Spleen (tissue), 11 donors: Measurements from ENCODE around the gene SETD3. TPM values are rescaled to one million over a fixed set of nuclear protein-coding genes. Genes with fewer than 3 reads are reported as not detected.

Experiments used
- DNase-seq: peaks from one replicate; pipeline ENCODE4 v3.0.0-alpha.2; 2020
- H3K27ac ChIP-seq, 8 donors: fragments of 200-600 bp; sonication (generic) in 7 of 8; 1 replicate in 4 of 8; 2 replicates in 4 of 8; pipeline versions ENCODE4 v1.5.0 to v1.8.0; 2016 to 2021; ENCODE audit warnings: inconsistent platforms in 4 of 8, mild to moderate bottlenecking in 4 of 8, moderate library complexity in 1 of 8
- H3K27me3 ChIP-seq, 7 donors: fragments of 200-600 bp; sonication (generic) in 6 of 7; replicated peaks in 1 of 7; 1 replicate in 4 of 7; 2 replicates in 3 of 7; pipeline versions ENCODE4 v1.5.0 to v1.8.0; 2016 to 2021; ENCODE audit warnings: inconsistent platforms in 3 of 7, mild to moderate bottlenecking in 1 of 7
- H3K36me3 ChIP-seq, 6 donors: fragments of 200-600 bp; sonication (generic) in 5 of 6; 1 replicate in 4 of 6; 2 replicates in 2 of 6; pipeline versions ENCODE4 v1.5.0 to v1.8.0; 2016 to 2021; ENCODE audit warnings: inconsistent platforms in 2 of 6
- H3K4me1 ChIP-seq, 6 donors: fragments of 200-600 bp; sonication (generic) in 5 of 6; 1 replicate in 3 of 6; 2 replicates in 3 of 6; pipeline versions ENCODE4 v1.5.0 to v1.8.0; 2016 to 2021; ENCODE audit warnings: inconsistent platforms in 3 of 6
- H3K4me3 ChIP-seq, 8 donors: fragments of 200-600 bp; sonication (generic) in 7 of 8; 1 replicate in 4 of 8; 2 replicates in 4 of 8; pipeline versions ENCODE4 v1.5.0 to v1.8.0; 2016 to 2021; ENCODE audit warnings: inconsistent platforms in 4 of 8, mild to moderate bottlenecking in 4 of 8, moderate library complexity in 2 of 8
- H3K9me3 ChIP-seq, 8 donors: fragments of 200-600 bp; sonication (generic) in 7 of 8; 1 replicate in 4 of 8; 2 replicates in 4 of 8; pipeline versions ENCODE4 v1.5.0 to v1.8.0; 2016 to 2021; ENCODE audit warnings: inconsistent platforms in 4 of 8
- POLR2A ChIP-seq, 3 donors: fragments of 450-650 bp; IDR thresholded peaks; one replicate each; pipeline ENCODE4 v1.5.1; 2017; ENCODE audit warnings: antibody characterized with exemption in 3 of 3, mild to moderate bottlenecking in 1 of 3
- POLR2AphosphoS5 ChIP-seq, 3 donors: sonication (generic); formaldehyde crosslinking; IDR thresholded peaks; one replicate each; pipeline ENCODE4 v1.5.1; 2017; ENCODE audit warnings: antibody characterized with exemption in 3 of 3
- WGBS, 5 donors: extraction: QIAGEN DNeasy Blood & Tissue Kit in 3 of 5; methylation state at CpG; one replicate each; pipeline versions ENCODE4 v1.1.5 to v1.1.7; 2013 to 2018; 5-methylcytosine and 5-hydroxymethylcytosine counted together
- intact Hi-C: fragments of 100-400 bp; cut with DNase I; formaldehyde crosslinking; loops from one replicate; pipeline ENCODE4 v1.15.0; 2023; ENCODE audit warnings: low total_unique reads
- polyA plus RNA-seq, 3 donors: library from polyadenylated mRNA; stranded (reverse); fragments of 200-250 nt; gene quantifications; one replicate each; pipeline ENCODE4 v1.2.1, GENCODE V29; 2013
- total RNA-seq, 7 donors: library from RNA; depleted of rRNA in 3 of 7; stranded (reverse); fragments of >200 nt in 3 of 7; fragmentation: NEBNext Ultra II Directional in 4 of 7; extraction: Animal tissue kit (Norgen Biotek cat#: 25700) in 4 of 7; gene quantifications; one replicate each; pipeline versions ENCODE4 v1.1.0 to v1.2.1, GENCODE V29; 2016 to 2021
- TF ChIP-seq, protein P1 (sequence below), 11 experiments: fragments of 200-600 bp in 7 of 11; fragments of 450-650 bp in 4 of 11; sonication (generic) in 4 of 11; IDR thresholded peaks in 8 of 11; conservative IDR thresholded peaks in 3 of 11; 1 replicate in 7 of 11; 2 replicates in 4 of 11; pipeline versions ENCODE4 v1.4.0 to v1.8.0; 2016 to 2021; ENCODE audit warnings: antibody characterized with exemption in 11 of 11, inconsistent platforms in 4 of 11, mild to moderate bottlenecking in 1 of 11
- donor health status: healthy with polysubstance abuse.
- donor health status: DM: no; HTN: no; CAD: no; lungs with moderate emphysema.
- donor health status: DM: no; HTN: no; CAD: no.
- donor health status: Bipolar disorder and iron deficiency.
- donor health status: healthy.
- donor health status: DM: no; HTN: no; CAD: no.
- donor health status: DM: yes; HTN: yes; CAD: no.

Gene SETD3
- total and polyA plus RNA-seq, 10 donors: 18.1 to 84.4 (median 62.4) TPM

DNA sequence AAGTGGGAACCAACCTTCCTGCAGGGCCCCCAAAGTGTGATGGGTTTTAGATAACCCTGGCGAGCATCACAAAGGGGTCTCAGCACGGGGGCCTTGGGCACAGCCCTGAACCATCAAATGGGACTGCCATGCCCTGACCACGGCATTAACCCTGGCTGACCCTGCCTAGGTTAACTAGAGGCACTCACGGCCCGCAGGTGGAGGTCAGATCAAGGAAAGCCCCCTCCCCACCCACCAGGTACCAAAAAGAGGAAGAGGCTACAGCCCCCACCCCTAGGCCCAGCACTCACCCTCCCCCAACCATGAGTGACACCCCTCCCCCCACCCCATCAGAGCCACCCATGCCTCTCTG is 43.0 kb upstream of the SETD3 start:
- TF ChIP-seq POLR2A (IDR thresholded peaks at IDR 0.05) (no peak), POLR2AphosphoS5 (IDR thresholded peaks at IDR 0.05) (no peak)
- TF ChIP-seq, protein P1, sequence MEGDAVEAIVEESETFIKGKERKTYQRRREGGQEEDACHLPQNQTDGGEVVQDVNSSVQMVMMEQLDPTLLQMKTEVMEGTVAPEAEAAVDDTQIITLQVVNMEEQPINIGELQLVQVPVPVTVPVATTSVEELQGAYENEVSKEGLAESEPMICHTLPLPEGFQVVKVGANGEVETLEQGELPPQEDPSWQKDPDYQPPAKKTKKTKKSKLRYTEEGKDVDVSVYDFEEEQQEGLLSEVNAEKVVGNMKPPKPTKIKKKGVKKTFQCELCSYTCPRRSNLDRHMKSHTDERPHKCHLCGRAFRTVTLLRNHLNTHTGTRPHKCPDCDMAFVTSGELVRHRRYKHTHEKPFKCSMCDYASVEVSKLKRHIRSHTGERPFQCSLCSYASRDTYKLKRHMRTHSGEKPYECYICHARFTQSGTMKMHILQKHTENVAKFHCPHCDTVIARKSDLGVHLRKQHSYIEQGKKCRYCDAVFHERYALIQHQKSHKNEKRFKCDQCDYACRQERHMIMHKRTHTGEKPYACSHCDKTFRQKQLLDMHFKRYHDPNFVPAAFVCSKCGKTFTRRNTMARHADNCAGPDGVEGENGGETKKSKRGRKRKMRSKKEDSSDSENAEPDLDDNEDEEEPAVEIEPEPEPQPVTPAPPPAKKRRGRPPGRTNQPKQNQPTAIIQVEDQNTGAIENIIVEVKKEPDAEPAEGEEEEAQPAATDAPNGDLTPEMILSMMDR (IDR thresholded peaks at IDR 0.05 in 8 of 11, conservative IDR thresholded peaks at IDR 0.05 in 3 of 11): no peak
- H3K4me3 ChIP-seq: no peak overlapping the region
- H3K4me1 ChIP-seq: peaks cover 7 to 57% (median 30%) of the 10 kb centered on the region in 6 donors
- no peaks in the 10 kb centered on the region for H3K9me3 ChIP-seq
- DNase-seq: peak; percentile 47
- H3K36me3 ChIP-seq: no peaks in the 10 kb centered on the region
- WGBS, 5 donors: 54 to 85% (median 73%) methylated on average over 4 to 5 of the region's 5 CpGs
- no peaks in the 10 kb centered on the region for H3K27me3 ChIP-seq
- intact Hi-C loops: no loop called here
- peak overlapping the region in 3 of 8 donors; percentile 8 to 64 (median 33) for H3K27ac ChIP-seq

DNA sequence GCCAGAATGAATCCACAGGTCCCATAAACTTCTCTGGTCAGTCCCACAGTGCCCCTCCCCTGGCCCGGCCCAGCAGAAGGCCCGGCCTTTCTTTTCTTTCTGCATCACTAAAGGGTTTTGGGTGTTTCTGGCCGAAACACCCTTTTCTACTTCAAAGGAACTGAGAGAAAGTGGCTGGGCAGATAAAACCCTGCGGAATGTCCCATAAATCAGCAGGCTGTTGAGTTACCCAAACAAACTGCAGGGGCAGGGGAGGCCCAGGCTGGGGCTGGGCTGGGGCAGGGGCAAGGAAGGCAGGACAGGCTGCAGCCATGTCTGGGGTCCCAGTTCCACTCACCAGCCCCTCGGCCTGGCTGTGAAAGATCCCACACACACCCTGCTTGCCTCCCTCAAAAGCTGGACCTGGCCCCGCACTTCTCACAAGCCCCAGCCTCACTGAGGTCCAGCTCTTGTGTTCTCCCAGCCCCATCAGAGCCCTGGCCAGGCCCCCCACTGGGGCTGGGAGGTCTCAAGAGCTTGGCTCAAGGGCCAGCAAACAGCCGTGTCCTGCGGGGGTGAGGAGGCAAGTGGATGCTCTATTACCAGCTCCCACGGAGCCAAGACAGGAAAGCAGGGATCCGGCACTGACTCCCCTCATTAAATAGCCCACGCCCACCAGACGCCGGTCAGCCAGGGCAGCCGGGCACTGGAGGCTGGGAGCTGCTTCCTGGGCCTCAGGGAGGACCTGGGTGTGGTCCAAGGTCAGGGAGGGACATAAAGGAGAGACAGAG is 42.5 kb upstream of the SETD3 start:
- intact Hi-C loops: no loop called here
- WGBS, 5 donors: 66 to 89% (median 74%) methylated on average over 10 to 14 of the region's 14 CpGs
- DNase-seq: peak; percentile 65

DNA sequence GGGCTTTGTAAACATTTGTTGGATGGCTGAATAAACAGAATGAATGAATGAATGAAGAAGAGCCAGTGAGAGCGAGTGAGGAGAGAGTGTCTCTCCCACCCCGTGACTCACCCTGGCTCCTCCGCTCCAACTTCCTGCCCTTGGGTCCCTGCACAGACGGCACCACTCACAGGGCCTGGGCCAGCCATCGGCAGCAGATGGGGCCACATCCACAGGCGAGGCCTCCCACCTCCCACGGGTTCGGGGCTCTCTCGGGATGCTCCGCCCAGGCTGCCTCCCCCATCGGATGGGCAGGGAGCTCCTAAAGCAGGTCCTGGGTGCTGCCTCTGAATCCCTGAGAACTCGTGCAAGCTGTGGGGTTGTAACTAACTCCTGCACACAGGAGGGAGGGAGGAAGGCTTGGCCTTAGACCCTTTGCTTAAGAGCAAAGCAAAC is 41.8 kb upstream of the SETD3 start:
- 55 to 70% (median 61%) methylated on average over 10 to 12 of the region's 12 CpGs for WGBS, 5 donors
- H3K27ac ChIP-seq: peak overlapping the region in 3 of 8 donors; percentile 31 to 64 (median 33)
- H3K4me1 ChIP-seq: peaks cover 7 to 66% (median 33%) of the 10 kb centered on the region in 6 donors
- no peaks in the 10 kb centered on the region for H3K36me3 ChIP-seq
- H3K27me3 ChIP-seq: no peaks in the 10 kb centered on the region
- TF ChIP-seq POLR2A (IDR thresholded peaks at IDR 0.05) (no peak), POLR2AphosphoS5 (IDR thresholded peaks at IDR 0.05) (peak in 2 of 3 donors; percentile 34 to 44)
- TF ChIP-seq, protein P1 (IDR thresholded peaks at IDR 0.05 in 8 of 11, conservative IDR thresholded peaks at IDR 0.05 in 3 of 11): no peak
- DNase-seq: peak; percentile 65
- intact Hi-C loops: no loop called here
- no peak overlapping the region for H3K4me3 ChIP-seq
- no peaks in the 10 kb centered on the region for H3K9me3 ChIP-seq

More for the DNA sequence above, 42.5 kb upstream of the SETD3 start:
- H3K4me3 ChIP-seq: no peak overlapping the region
- peaks cover 7 to 63% (median 33%) of the 10 kb centered on the region in 6 donors for H3K4me1 ChIP-seq
- peak overlapping the region in 5 of 8 donors; percentile 8 to 64 (median 33) for H3K27ac ChIP-seq
- no peak for TF ChIP-seq POLR2A (IDR thresholded peaks at IDR 0.05)
- peak in 1 of 3 donors; percentile 25 for TF ChIP-seq POLR2AphosphoS5 (IDR thresholded peaks at IDR 0.05)
- H3K27me3 ChIP-seq: no peaks in the 10 kb centered on the region
- no peaks in the 10 kb centered on the region for H3K9me3 ChIP-seq
- no peaks in the 10 kb centered on the region for H3K36me3 ChIP-seq

DNA sequence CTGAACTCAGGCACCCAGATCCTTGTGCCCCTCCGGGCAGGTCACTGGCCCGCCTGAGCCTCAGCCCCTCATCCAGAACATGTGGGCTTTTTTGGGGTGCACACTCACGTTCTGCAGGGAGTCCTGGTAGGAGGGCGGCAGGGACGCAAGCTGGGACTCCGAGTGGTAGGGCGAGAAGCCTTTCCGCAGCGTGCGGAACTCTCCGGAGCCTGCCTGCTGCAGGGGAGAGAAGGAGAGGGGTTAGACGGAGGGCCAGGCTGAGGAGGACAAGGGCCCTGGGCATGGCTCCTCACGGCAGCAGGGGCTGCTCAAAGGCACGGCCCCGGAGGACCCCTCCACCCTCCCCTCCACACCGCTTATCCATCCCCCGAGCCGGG is 41.4 kb upstream of the SETD3 start:
- DNase-seq: peak; percentile 63
- intact Hi-C loops: no loop called here
- Histone ChIP-seq H3K27me3 (no peaks in the 10 kb centered on the region), H3K4me3 (no peak overlapping the region), H3K9me3 (no peaks in the 10 kb centered on the region), H3K4me1 (peaks cover 7 to 61% (median 32%) of the 10 kb centered on the region in 6 donors), H3K36me3 (no peaks in the 10 kb centered on the region), H3K27ac (peak overlapping the region in 1 of 8 donors; percentile 64)
- TF ChIP-seq POLR2A (IDR thresholded peaks at IDR 0.05) (no peak), POLR2AphosphoS5 (IDR thresholded peaks at IDR 0.05) (no peak)
- TF ChIP-seq, protein P1 (IDR thresholded peaks at IDR 0.05 in 8 of 11, conservative IDR thresholded peaks at IDR 0.05 in 3 of 11): no peak
- 81 to 94% (median 88%) methylated on average over 17 to 18 of the region's 18 CpGs for WGBS, 5 donors
